HG03025 (cell line): ENCODE measurements around the gene LPCAT4.
"Not testable (repeated sequence)": the region's sequence is repeated elsewhere in the genome, so short reads cannot be mapped to it uniquely, and the experiment has no call there.

Source experiments
- ATAC-seq: cut with Tn5 transposase; IDR thresholded peaks from one replicate; pipeline ENCODE4 v1.9.1; 2021; ENCODE audit warnings: mild to moderate bottlenecking, moderate library complexity; ENCODE audit not compliant: unreplicated experiment, low FRiP score

The LPCAT4 gene

GRCh38 chr15:34365091-34365825 lies 1.7 kb downstream of the LPCAT4 start:
- no peak for ATAC-seq

DNA sequence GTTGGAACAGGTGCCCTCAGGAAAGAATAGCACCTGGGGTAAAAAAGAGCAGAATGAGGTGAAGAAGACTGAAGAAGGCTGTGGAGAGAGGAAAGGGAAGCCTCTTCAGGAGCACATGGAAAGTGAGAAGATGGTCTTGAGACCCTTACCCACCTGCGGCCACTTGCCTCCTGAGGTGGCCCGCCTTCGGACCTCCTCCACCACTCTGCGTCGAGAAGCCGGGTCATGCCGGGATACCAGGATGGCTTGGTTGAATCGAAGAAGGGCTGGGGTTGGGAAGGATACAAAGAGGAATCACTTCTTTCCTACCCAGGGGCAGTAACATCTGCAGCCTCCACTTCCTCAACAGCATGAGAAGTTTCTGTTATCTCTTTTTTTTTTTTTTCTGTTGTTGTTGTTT lies 3.0 kb downstream of the LPCAT4 start:
- no peak for ATAC-seq

DNA sequence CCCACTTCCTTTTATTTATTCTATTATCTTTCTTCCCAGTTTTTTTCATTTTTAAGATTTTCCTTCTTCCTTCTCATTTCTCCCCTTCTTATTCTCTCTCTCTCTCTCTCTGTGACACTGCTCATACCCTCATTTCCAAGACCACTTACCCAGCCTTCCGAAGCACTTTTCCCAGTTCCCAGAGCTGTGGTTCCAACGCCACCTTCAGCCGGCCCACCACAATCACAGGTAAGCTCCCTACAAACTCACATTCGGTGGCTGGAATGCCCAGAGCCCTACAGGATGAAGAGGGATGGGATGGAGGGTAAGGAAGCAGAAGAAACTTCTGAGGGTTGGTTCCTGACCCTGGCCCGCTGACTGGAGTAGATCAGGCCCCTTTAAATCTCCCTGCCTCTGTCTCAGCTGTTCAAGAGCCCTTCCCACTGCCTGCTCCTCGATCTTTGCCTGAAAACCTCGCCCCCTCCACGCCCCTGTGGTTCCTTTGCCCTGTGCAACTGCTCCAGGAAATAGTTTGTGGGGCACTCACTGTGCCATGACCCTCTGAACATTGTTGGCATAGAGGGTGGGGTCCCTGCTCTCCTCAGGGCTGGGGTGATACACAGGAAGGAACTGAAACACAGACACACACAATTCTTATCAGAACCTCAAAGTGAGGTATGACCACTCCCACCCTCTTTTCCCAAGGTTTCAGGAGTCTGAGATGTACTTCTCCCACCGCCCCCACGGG lies 4.8 kb downstream of the LPCAT4 start:
- ATAC-seq, result no peak

GRCh38 chr15:34361278-34361677 lies 5.7 kb downstream of the LPCAT4 start:
- no peak for ATAC-seq

GRCh38 chr15:34360298-34360697 lies 6.7 kb downstream of the LPCAT4 start:
- ATAC-seq, result no peak

DNA sequence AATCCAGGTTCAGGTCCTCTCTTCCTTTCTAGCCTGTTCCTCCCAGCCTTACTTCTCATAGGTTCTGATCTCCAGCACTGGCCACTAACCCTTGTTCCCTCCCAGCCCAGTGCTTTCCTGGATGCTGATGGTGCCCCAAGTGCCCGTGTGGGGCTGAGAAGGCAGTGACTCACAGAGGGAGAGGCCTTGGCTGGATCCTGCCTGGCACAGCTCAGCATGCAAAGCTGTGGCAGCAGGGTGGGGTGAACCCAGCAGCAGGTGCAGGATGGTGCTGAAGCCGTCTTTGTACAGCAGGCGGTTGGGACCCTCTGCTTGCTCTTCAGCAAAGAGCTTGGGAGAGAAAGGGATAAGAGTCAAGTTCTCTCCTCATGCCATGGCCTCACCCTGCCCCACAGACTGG lies 7.6 kb downstream of the LPCAT4 start:
- ATAC-seq, result no peak

DNA sequence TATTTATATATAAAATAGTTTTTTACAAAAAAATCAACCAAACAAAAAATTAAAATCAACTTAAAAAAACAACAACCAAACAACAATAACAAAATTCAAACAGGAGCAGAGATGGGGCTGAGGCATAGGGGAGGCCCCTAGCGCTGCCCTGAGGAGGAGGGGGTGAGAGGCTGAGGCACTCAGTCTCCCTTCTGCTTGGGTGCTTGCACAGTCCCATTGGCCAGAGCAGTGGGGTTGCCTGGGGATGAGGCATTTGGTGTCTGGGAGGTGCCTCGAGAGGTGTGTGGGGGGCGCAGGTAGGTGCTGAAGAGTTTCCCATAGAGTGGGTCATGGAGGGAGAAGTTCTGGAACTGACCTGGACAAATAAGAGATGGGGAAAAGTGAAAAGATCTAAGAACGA lies 8.0 kb downstream of the LPCAT4 start:
- ATAC-seq, result no peak

DNA sequence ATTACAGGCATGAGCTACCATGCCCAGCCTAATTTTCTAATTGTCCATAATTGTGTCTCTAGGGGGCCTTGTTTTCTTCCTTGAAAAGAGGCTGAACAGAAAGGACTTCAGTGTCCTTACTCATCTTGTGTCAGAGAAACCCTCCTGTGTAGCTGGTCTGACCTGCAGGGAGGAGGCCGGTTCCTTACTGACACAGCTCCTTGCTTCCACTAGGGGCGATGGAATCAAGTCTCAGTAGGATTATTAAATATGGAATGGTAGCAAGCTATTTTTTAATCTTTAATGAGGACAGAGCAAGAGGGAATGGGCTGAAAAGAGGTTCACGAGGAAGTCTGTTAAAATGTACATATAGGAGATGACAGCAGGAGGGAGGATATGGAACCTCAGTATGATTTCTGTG lies 8.6 kb downstream of the LPCAT4 start:
- ATAC-seq, result no peak

- ATAC-seq, result no peak
Measured at GRCh38 chr15:34357653-34358052, 9.3 kb downstream of the LPCAT4 start.

DNA sequence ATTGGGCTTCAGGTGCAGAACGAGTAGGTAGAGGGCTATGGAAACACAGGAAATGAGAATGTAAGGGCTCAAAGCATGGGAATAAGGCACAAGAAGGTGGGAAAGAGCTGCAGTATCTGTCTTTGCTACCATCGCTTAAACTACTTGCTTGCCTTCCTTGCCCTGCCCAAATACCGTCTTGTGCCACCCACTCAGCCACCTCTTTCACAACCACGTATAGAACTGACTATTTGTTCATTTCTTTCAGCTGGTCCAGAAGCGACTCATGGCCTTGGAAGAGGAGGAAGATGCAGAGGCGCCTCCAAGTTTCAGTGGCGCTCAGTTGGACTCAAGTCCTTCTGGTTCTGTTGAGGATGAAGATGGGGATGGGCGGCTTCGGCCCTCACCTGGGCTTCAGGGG lies 11.8 kb downstream of the LPCAT4 start:
- ATAC-seq, result no peak

DNA sequence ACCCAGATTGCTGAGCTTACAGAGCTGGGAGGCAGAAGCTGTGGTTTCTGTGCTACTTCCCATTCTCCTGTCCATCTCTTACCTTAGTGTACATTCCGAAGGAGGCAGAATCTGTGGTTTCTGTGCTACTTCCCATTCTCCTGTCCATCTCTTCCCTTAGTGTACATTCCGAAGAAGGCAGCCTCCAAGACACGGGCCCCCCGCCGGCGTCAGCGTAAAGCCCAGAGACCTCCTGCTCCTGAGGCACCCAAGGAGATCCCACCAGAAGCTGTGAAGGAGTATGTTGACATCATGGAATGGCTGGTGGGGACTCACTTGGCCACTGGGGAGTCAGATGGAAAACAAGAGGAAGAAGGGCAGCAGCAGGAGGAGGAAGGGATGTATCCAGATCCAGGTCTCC lies 12.7 kb downstream of the LPCAT4 start:
- ATAC-seq, result no peak

- no peak for ATAC-seq
Measured at GRCh38 chr15:34353627-34354026, 13.4 kb downstream of the LPCAT4 start.

GRCh38 chr15:34352996-34353395 lies 14.0 kb downstream of the LPCAT4 start:
- not testable (repeated sequence) for ATAC-seq

- ATAC-seq, result no peak
Measured at GRCh38 chr15:34349769-34350168, 17.2 kb downstream of the LPCAT4 start.

- ATAC-seq, result no peak
Measured at GRCh38 chr15:34348735-34349300, 18.2 kb downstream of the LPCAT4 start.

DNA sequence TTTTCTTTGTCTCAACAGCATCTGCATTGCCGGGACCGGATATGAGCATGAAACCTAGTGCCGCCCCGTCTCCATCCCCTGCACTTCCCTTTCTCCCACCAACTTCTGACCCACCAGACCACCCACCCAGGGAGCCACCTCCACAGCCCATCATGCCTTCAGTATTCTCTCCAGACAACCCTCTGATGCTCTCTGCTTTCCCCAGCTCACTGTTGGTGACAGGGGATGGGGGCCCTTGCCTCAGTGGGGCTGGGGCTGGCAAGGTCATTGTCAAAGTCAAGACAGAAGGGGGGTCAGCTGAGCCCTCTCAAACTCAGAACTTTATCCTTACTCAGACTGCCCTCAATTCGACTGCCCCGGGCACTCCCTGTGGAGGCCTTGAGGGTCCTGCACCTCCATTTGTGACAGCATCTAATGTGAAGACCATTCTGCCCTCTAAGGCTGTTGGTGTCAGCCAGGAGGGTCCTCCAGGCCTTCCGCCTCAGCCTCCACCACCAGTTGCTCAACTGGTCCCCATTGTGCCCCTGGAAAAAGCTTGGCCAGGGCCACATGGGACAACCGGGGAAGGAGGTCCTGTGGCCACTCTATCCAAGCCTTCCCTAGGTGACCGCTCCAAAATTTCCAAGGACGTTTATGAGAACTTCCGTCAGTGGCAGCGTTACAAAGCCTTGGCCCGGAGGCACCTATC lies 18.9 kb downstream of the LPCAT4 start:
- ATAC-seq, result no peak

GRCh38 chr15:34342737-34343575 lies 24.0 kb downstream of the LPCAT4 start, which contains the start of the genes NOP10 and NUTM1:
Gene NOP10 (minus strand): TSS chr15:34343136. CDS start chr15:34343073, 63 bp downstream.
Gene NUTM1 (plus strand): TSS chr15:34343315. CDS start chr15:34343697, 382 bp downstream.
- ATAC-seq, result peak; percentile 87

DNA sequence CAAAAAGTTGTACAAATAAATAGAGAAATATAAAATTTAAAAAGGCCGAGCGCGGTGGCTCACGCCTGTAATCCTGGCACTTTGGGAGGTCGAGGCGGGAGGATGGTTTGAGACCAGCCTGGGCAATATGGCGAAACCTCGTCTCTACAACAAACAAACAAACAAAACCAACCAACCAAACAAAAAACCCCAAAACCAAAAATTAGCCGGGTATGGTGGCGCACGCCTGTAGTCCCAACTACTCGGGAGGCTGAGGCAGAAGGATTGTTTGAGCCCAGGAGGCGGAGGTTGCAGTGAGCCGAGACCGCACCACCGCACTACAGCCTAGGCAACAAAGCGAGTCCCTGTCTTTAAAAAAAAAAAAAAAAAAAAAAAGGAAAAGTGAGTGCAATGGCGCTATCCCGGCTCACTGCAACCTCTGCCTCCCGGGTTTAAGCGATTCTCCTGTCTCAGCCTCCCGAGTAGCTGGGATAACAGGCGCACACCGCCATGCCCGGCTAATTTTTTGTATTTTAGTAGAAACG lies 24.7 kb downstream of the LPCAT4 start:
- not testable (repeated sequence) for ATAC-seq

DNA sequence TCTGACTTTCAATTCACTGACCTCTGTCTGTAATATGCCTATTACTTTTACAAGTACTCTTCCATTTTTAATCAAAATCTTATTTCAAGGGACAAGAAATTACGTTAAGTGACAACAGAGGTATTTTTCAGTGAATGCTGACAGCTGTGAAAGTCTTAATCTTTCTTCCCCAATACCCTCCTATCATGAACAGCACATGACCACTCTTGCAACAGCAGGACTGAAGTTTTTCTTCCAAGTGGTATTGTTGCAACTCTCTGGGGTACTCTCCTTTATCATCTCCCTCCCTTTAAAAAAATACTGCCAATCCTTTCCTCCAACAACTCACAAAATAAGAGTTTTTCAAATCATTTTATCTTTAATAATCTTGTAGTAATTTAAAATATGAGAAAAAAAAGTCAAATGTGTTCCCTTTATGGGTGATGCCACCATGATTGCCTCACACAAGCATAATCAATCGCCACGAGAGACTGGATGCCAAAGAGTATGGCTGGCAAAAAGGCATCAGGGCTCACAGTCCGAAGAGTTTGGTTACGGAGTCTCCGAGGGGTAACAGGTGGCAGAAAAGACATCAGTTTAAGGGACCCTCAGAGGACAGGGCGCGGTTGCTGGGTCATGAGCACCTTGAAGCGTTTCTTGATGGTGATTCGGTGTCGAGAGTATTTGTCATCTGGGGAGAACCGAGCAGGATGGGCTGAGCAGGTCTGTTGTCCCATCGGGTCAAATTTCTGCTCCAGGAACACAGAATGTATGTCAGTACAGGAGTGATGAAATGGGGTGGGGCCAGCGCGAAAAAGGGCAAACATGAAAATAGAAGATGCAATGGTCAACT lies 25.4 kb downstream of the LPCAT4 start:
- ATAC-seq, result no peak
